SU-DHL-6 (cell line): ENCODE results near the gene S100A4.

Source experiments
- EZH2phosphoT487 ChIP-seq: fragments of 200-600 bp; sonication (generic), shearing (Covaris generic); conservative IDR thresholded peaks from 2 replicates; pipeline ENCODE4 v1.6.1; 2018; ENCODE audit warnings: mild to moderate bottlenecking, antibody characterized with exemption, low read length, moderate library complexity, mixed read lengths
- TF ChIP-seq, protein P1 (sequence below): fragments of 200-600 bp; sonication (generic); IDR thresholded peaks from one replicate; pipeline ENCODE4 v1.5.1; 2017; ENCODE audit warnings: antibody characterized with exemption, mild to moderate bottlenecking, low read length, moderate library complexity; ENCODE audit not compliant: insufficient read depth, poor library complexity, severe bottlenecking

DNA sequence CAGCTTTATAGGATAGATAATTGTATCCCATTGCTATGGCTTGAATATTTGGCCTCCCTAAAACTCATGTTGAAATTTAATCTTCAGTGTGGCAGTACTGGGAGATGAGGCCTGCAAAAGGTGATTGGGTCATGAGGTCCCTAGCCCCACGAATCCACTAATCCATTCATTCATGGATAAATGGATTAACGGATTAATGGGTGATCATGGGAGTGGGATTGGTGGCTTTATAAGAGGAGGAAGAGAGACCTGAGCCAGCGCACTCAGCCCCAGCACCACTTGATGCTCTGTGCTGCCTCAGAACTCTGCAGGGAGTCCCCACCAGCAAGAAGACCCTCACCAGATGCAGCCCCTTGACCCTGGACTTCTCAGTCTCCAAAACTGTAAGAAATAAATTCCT is 41.8 kb downstream of the S100A4 start:
- TF ChIP-seq, protein P1, sequence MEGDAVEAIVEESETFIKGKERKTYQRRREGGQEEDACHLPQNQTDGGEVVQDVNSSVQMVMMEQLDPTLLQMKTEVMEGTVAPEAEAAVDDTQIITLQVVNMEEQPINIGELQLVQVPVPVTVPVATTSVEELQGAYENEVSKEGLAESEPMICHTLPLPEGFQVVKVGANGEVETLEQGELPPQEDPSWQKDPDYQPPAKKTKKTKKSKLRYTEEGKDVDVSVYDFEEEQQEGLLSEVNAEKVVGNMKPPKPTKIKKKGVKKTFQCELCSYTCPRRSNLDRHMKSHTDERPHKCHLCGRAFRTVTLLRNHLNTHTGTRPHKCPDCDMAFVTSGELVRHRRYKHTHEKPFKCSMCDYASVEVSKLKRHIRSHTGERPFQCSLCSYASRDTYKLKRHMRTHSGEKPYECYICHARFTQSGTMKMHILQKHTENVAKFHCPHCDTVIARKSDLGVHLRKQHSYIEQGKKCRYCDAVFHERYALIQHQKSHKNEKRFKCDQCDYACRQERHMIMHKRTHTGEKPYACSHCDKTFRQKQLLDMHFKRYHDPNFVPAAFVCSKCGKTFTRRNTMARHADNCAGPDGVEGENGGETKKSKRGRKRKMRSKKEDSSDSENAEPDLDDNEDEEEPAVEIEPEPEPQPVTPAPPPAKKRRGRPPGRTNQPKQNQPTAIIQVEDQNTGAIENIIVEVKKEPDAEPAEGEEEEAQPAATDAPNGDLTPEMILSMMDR, result no peak
- no peak for TF ChIP-seq EZH2phosphoT487
